Colonic mucosa (tissue), 4 donors: Measurements from ENCODE around the gene CLEC2L. TPM values are rescaled to one million over a fixed set of nuclear protein-coding genes. Genes with fewer than 3 reads are reported as not detected.

Experiments
- DNase-seq: peaks from one replicate; pipeline ENCODE4 v3.0.0-alpha.2; 2020
- H3K27ac ChIP-seq: fragments of 200-600 bp; one replicate; pipeline ENCODE4 v1.8.0; 2021
- H3K27me3 ChIP-seq: fragments of 200-600 bp; one replicate; pipeline ENCODE4 v1.8.0; 2021
- H3K36me3 ChIP-seq: fragments of 200-600 bp; one replicate; pipeline ENCODE4 v1.8.0; 2021
- H3K4me1 ChIP-seq: fragments of 200-600 bp; one replicate; pipeline ENCODE4 v1.8.0; 2021; ENCODE audit warnings: mild to moderate bottlenecking
- H3K4me3 ChIP-seq: fragments of 200-600 bp; one replicate; pipeline ENCODE4 v1.8.0; 2021
- H3K9ac ChIP-seq, 2 donors: one replicate each; pipeline ENCODE4 v1.7.0; 2013; ENCODE audit warnings: control low read depth in 2 of 2, low read depth in 2 of 2, low read length in 2 of 2
- H3K9me3 ChIP-seq: fragments of 200-600 bp; one replicate; pipeline ENCODE4 v1.8.0; 2021
- intact Hi-C: fragments of 100-400 bp; cut with DNase I; formaldehyde crosslinking; loops from one replicate; pipeline ENCODE4 v1.14.1; 2022
- total RNA-seq, 2 donors: library from RNA; stranded (reverse); fragmentation: NEBNext Ultra II Directional in 1 of 2; extraction: Animal tissue kit (Norgen Biotek cat#: 25700) in 1 of 2; gene quantifications; one replicate each; pipeline ENCODE4 v1.2.1, GENCODE V29; 2021
- TF ChIP-seq, protein P1 (sequence below): fragments of 200-600 bp; IDR thresholded peaks from one replicate; pipeline ENCODE4 v1.8.0; 2022; ENCODE audit warnings: antibody characterized with exemption, mild to moderate bottlenecking
- donor health status: healthy.
- donor health status: DM: no; HTN: no; CAD: no.
- donor health status: DM: no; HTN: no; CAD: no.

The CLEC2L gene
- total RNA-seq, 2 donors from 2014 or later, result not detected

DNA sequence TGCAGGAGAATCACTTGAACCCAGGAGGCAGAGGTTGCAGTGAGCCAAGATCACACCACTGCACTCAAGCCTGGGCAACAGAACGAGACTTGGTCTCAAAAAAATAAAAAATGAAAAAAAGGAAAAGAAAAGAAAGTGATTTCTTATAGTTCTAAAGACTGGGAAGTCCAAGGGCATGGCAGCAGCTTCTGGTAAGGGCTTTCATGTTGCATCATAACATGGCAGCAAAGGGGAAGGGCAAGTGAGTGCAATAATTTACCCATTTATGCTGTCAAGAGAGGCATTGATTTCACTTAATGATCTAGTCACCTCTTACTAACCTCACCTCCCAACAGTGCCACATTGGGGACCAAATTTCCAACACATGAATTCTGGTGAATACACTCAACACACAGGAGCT lies 31.2 kb upstream of the CLEC2L start:
- Histone ChIP-seq H3K9me3 (no peaks in the 10 kb centered on the region), H3K27ac (no peak overlapping the region), H3K4me3 (no peak overlapping the region), H3K4me1 (no peaks in the 10 kb centered on the region), H3K27me3 (no peaks in the 10 kb centered on the region), H3K9ac (no peak overlapping the region), H3K36me3 (no peaks in the 10 kb centered on the region)
- TF ChIP-seq, protein P1, sequence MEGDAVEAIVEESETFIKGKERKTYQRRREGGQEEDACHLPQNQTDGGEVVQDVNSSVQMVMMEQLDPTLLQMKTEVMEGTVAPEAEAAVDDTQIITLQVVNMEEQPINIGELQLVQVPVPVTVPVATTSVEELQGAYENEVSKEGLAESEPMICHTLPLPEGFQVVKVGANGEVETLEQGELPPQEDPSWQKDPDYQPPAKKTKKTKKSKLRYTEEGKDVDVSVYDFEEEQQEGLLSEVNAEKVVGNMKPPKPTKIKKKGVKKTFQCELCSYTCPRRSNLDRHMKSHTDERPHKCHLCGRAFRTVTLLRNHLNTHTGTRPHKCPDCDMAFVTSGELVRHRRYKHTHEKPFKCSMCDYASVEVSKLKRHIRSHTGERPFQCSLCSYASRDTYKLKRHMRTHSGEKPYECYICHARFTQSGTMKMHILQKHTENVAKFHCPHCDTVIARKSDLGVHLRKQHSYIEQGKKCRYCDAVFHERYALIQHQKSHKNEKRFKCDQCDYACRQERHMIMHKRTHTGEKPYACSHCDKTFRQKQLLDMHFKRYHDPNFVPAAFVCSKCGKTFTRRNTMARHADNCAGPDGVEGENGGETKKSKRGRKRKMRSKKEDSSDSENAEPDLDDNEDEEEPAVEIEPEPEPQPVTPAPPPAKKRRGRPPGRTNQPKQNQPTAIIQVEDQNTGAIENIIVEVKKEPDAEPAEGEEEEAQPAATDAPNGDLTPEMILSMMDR, result no peak
- no peak for DNase-seq
- intact Hi-C loops, result no loop called here

GRCh38 chr7:139494835-139495579 lies 28.5 kb upstream of the CLEC2L start:
- TF ChIP-seq, protein P1, result no peak
- intact Hi-C loops, result loop anchor here (5.0 kb wide), 1 partner anchor 507 kb away; no protein-coding TSS in a partner anchor

DNA sequence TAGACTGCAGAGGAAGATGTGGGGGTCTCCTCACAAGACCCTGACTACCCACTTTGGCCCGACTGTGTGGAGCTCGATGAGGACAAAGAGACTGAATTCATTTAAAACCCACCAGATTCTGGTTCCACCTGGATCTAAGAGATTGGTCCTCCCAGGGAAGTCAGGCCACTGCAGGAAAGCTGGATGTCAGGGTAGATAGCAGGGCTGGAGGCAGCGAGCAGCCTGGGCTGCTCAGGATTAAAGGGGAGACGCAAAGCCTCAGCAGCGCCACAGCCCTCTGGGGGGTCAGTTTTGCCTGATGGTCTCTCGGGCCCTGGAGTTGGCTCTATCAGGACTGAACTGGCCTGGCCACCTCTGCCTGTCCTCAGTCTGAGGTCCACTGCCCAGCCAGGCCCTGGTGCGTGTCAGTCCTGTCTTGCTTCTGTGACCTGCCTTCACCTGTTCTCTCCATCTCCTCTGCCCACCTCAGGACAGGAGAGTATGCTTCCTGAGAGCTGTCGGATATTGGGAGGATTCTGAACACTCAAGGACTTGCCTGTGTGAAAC lies 27.8 kb upstream of the CLEC2L start:
- intact Hi-C loops, result loop anchor here (5.0 kb wide), 1 partner anchor 507 kb away; no protein-coding TSS in a partner anchor
- Histone ChIP-seq H3K36me3 (no peaks in the 10 kb centered on the region), H3K9ac (no peak overlapping the region), H3K27me3 (no peaks in the 10 kb centered on the region), H3K4me1 (no peaks in the 10 kb centered on the region), H3K27ac (no peak overlapping the region), H3K9me3 (no peaks in the 10 kb centered on the region), H3K4me3 (no peak overlapping the region)
- no peak for DNase-seq
- TF ChIP-seq, protein P1, result no peak

More at GRCh38 chr7:139494835-139495579, 28.5 kb upstream of the CLEC2L start:
- DNase-seq, result no peak
- no peak overlapping the region for H3K27ac ChIP-seq
- no peaks in the 10 kb centered on the region for H3K27me3 ChIP-seq
- no peaks in the 10 kb centered on the region for H3K4me1 ChIP-seq
- H3K9ac ChIP-seq, result no peak overlapping the region
- no peaks in the 10 kb centered on the region for H3K36me3 ChIP-seq
- H3K9me3 ChIP-seq, result no peaks in the 10 kb centered on the region
- H3K4me3 ChIP-seq, result no peak overlapping the region

- DNase-seq, result no peak
- no peaks in the 10 kb centered on the region for H3K9me3 ChIP-seq
- H3K4me1 ChIP-seq, result no peaks in the 10 kb centered on the region
- no peaks in the 10 kb centered on the region for H3K36me3 ChIP-seq
- intact Hi-C loops, result loop anchor here (5.0 kb wide), 1 partner anchor 506 kb away; no protein-coding TSS in a partner anchor
- H3K27ac ChIP-seq, result no peak overlapping the region
- no peaks in the 10 kb centered on the region for H3K27me3 ChIP-seq
- TF ChIP-seq, protein P1, result no peak
- H3K9ac ChIP-seq, result no peak overlapping the region
- no peak overlapping the region for H3K4me3 ChIP-seq
Observed at GRCh38 chr7:139496528-139496927, 27.0 kb upstream of the CLEC2L start.

GRCh38 chr7:139500770-139501138 lies 22.7 kb upstream of the CLEC2L start:
- H3K9ac ChIP-seq, result no peak overlapping the region
- no peak overlapping the region for H3K4me3 ChIP-seq
- no peaks in the 10 kb centered on the region for H3K36me3 ChIP-seq
- H3K4me1 ChIP-seq, result no peaks in the 10 kb centered on the region
- TF ChIP-seq, protein P1, result no peak
- intact Hi-C loops, result no loop called here
- no peaks in the 10 kb centered on the region for H3K27me3 ChIP-seq
- H3K9me3 ChIP-seq, result no peaks in the 10 kb centered on the region
- H3K27ac ChIP-seq, result no peak overlapping the region
- DNase-seq, result no peak
